HepG2 (cell line): Measurements from ENCODE around the gene ANAPC2. TPM values are rescaled to one million over a fixed set of nuclear protein-coding genes. Genes with fewer than 3 reads are reported as not detected.

ENCODE experiments used
- AHR ChIP-seq: IDR thresholded peaks from 2 replicates; pipeline ENCODE4 v1.6.1; 2018; ENCODE audit warnings: missing genetic modification reagents, missing compliant biosample characterization
- ARID2 ChIP-seq: sonication (generic); formaldehyde crosslinking; IDR thresholded peaks from 2 replicates; pipeline ENCODE4 v1.8.1; 2022; ENCODE audit warnings: mild to moderate bottlenecking, missing genetic modification reagents, borderline replicate concordance
- BORCS8-MEF2B ChIP-seq: sonication (generic); formaldehyde crosslinking; IDR thresholded peaks from 2 replicates; pipeline ENCODE4 v1.8.0; 2022; ENCODE audit warnings: mild to moderate bottlenecking, missing genetic modification reagents
- DPF2 ChIP-seq: sonication (generic); formaldehyde crosslinking; IDR thresholded peaks from 2 replicates; pipeline ENCODE4 v1.4.0; 2020; ENCODE audit warnings: mild to moderate bottlenecking, low read depth, missing genetic modification reagents, borderline replicate concordance
- ELF4 ChIP-seq: sonication (generic); formaldehyde crosslinking; IDR thresholded peaks from 2 replicates; pipeline ENCODE4 v1.5.0; 2020; ENCODE audit warnings: missing genetic modification reagents, mild to moderate bottlenecking, moderate library complexity, borderline replicate concordance
- ERF ChIP-seq: IDR thresholded peaks from 2 replicates; pipeline ENCODE4 v1.6.1; 2018; ENCODE audit warnings: missing biosample characterization, missing genetic modification reagents
- KAT2B ChIP-seq: fragments of 150-350 bp; IDR thresholded peaks from 2 replicates; pipeline ENCODE4 v1.6.1; 2014; ENCODE audit warnings: low read depth, low read length, borderline replicate concordance
- KAT7 ChIP-seq: IDR thresholded peaks from 2 replicates; pipeline ENCODE4 v1.6.1; 2018; ENCODE audit warnings: borderline replicate concordance, missing compliant biosample characterization
- PTBP1 ChIP-seq: fragments of 200-400 bp; formaldehyde crosslinking; IDR thresholded peaks from 2 replicates; pipeline ENCODE4 v1.6.1; 2018; ENCODE audit warnings: low read length, low read depth; ENCODE audit not compliant: poor library complexity, severe bottlenecking
- RXRA ChIP-seq: sonication (generic); formaldehyde crosslinking; IDR thresholded peaks from 2 replicates; pipeline ENCODE4 v1.5.1; 2020; ENCODE audit warnings: missing genetic modification reagents
- TARDBP ChIP-seq: sonication (generic); formaldehyde crosslinking; IDR thresholded peaks from 2 replicates; pipeline ENCODE4 v1.8.0; 2022; ENCODE audit warnings: mild to moderate bottlenecking, missing genetic modification reagents
- XRCC5 ChIP-seq: fragments of 200-400 bp; formaldehyde crosslinking; optimal IDR thresholded peaks from 2 replicates; pipeline ENCODE3; 2017; ENCODE audit warnings: mild to moderate bottlenecking, low read length
- ZBTB37 ChIP-seq: sonication (generic); formaldehyde crosslinking; IDR thresholded peaks from 2 replicates; pipeline ENCODE4 v1.4.0; 2020; ENCODE audit warnings: mild to moderate bottlenecking, missing genetic modification reagents
- ZNF232 ChIP-seq: sonication (generic); formaldehyde crosslinking; IDR thresholded peaks from 2 replicates; pipeline ENCODE4 v1.4.0; 2020; ENCODE audit warnings: missing genetic modification reagents, borderline replicate concordance
- ZNF333 ChIP-seq: sonication (generic); formaldehyde crosslinking; IDR thresholded peaks from 2 replicates; pipeline ENCODE4 v1.4.0; 2020; ENCODE audit warnings: mild to moderate bottlenecking, missing genetic modification reagents, borderline replicate concordance
- ZNF354B ChIP-seq: sonication (generic); formaldehyde crosslinking; IDR thresholded peaks from 2 replicates; pipeline ENCODE4 v1.8.0; 2022; ENCODE audit warnings: mild to moderate bottlenecking, missing genetic modification reagents
- ZNF556 ChIP-seq: sonication (generic); formaldehyde crosslinking; IDR thresholded peaks from 2 replicates; pipeline ENCODE4 v1.4.0; 2020; ENCODE audit warnings: mild to moderate bottlenecking, missing genetic modification reagents, borderline replicate concordance
- ZNF709 ChIP-seq: sonication (generic); formaldehyde crosslinking; IDR thresholded peaks from 2 replicates; pipeline ENCODE4 v1.5.0; 2020; ENCODE audit warnings: mild to moderate bottlenecking, missing genetic modification reagents
- ZNF713 ChIP-seq: sonication (generic); formaldehyde crosslinking; IDR thresholded peaks from 2 replicates; pipeline ENCODE4 v1.4.0; 2020; ENCODE audit warnings: mild to moderate bottlenecking, missing genetic modification reagents
- polyA plus RNA-seq, 8 experiments: library from polyadenylated mRNA; depleted of rRNA in 3 of 8; stranded (reverse) in 7 of 8; unstranded in 1 of 8; fragments of >200 nt; fragmentation: Illumina TruSeq in 4 of 8; extraction: Trizol in 4 of 8; gene quantifications; 2 replicates each; pipeline versions ENCODE4 v1.2.1 to v1.2.3, GENCODE V29; 2011 to 2016; ENCODE audit warnings: low read depth in 4 of 8, missing spikeins in 1 of 8, mixed read lengths in 1 of 8; ENCODE audit not compliant: insufficient read depth in 1 of 8
- total RNA-seq, 5 experiments: library from RNA; depleted of rRNA; stranded (reverse); fragments of >200 nt; fragmentation: Illumina TruSeq; extraction: Trizol; gene quantifications; 2 replicates each; pipeline ENCODE4 v1.2.3, GENCODE V29; 2016; ENCODE audit warnings: low read depth in 1 of 5
- TF ChIP-seq, protein P1 (sequence below): sonication (generic); formaldehyde crosslinking; conservative IDR thresholded peaks from 2 replicates; pipeline ENCODE4 v1.8.0; 2022; ENCODE audit warnings: mild to moderate bottlenecking, moderate library complexity, missing genetic modification reagents
- TF ChIP-seq, protein P2 (sequence below): sonication (generic); formaldehyde crosslinking; IDR thresholded peaks from 2 replicates; pipeline ENCODE4 v1.4.0; 2020; ENCODE audit warnings: missing genetic modification reagents

ANAPC2 gene
- total and polyA plus RNA-seq, 2 of the 13 experiments (the other 11 are each of a cell fraction or from before 2014, with no cell fraction given): 12.3 to 15.4 TPM

DNA sequence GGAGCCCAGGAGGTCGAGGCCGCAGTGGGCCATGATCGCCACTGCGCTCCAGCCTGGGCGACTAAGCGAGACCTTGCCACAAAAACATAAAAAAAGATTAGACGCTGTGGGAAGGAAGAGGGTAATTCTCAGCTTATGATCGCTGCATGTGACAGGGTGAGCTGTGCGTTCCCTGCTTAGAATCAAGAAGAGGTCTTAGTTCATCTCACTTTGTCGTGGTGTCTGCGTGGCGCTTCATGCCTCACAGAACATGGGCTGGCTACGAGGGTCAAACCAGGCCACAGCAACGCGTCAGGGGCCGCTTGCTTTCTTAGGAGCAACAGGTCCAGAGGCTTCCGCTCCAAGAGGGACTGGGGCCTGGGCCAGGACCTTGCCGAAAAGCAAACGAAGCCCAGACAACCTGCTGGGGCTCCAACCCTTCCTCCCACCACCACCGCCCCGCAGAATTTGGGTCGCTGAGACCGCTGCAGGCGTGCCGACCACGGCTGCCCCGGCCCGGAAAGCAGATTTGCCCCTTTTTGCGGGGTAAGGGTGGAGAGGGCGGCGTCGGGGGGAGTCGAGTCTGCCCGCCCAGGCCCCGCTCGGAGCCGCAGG is 59.4 kb downstream of the ANAPC2 start (continued):
- TF ChIP-seq ZNF713 (CRISPR knock-in tag): peak; percentile 59; the same call in 1 of the 2 replicates
- no peak for TF ChIP-seq PTBP1
- TF ChIP-seq, protein P1, sequence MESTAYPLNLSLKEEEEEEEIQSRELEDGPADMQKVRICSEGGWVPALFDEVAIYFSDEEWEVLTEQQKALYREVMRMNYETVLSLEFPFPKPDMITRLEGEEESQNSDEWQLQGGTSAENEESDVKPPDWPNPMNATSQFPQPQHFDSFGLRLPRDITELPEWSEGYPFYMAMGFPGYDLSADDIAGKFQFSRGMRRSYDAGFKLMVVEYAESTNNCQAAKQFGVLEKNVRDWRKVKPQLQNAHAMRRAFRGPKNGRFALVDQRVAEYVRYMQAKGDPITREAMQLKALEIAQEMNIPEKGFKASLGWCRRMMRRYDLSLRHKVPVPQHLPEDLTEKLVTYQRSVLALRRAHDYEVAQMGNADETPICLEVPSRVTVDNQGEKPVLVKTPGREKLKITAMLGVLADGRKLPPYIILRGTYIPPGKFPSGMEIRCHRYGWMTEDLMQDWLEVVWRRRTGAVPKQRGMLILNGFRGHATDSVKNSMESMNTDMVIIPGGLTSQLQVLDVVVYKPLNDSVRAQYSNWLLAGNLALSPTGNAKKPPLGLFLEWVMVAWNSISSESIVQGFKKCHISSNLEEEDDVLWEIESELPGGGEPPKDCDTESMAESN: 0 out of 2 replicates have a peak, but pooled peaks have one; percentile 44
- 0 out of 2 replicates have a peak, but pooled peaks have one; percentile 8 for TF ChIP-seq AHR (CRISPR knock-in tag)
- peak; percentile 52; the same call in 1 of the 2 replicates for TF ChIP-seq ZNF556 (CRISPR knock-in tag)
- 0 out of 2 replicates have a peak, but pooled peaks have one; percentile 41 for TF ChIP-seq ZNF232 (CRISPR knock-in tag)
- TF ChIP-seq ZNF333 (CRISPR knock-in tag): no peak
- TF ChIP-seq TARDBP: 0 out of 2 replicates have a peak, but pooled peaks have one; percentile 7
- no peak for TF ChIP-seq ARID2 (CRISPR knock-in tag)
- no peak for TF ChIP-seq ZBTB37 (CRISPR knock-in tag)
- no peak for TF ChIP-seq DPF2 (CRISPR knock-in tag)
- TF ChIP-seq BORCS8-MEF2B (CRISPR knock-in tag): peak; percentile 12; the same call in 1 of the 2 replicates
- TF ChIP-seq, protein P2, sequence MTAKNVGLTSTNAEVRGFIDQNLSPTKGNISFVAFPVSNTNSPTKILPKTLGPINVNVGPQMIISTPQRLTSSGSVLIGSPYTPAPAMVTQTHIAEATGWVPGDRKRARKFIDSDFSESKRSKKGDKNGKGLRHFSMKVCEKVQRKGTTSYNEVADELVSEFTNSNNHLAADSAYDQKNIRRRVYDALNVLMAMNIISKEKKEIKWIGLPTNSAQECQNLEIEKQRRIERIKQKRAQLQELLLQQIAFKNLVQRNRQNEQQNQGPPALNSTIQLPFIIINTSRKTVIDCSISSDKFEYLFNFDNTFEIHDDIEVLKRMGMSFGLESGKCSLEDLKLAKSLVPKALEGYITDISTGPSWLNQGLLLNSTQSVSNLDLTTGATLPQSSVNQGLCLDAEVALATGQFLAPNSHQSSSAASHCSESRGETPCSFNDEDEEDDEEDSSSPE: peak; percentile 19; the same call in 1 of the 2 replicates
- TF ChIP-seq ZNF354B (CRISPR knock-in tag): peak; percentile 79; the same call in 1 of the 2 replicates
- TF ChIP-seq XRCC5: no peak
- TF ChIP-seq ERF (CRISPR knock-in tag): no peak
- TF ChIP-seq ZNF709 (CRISPR knock-in tag): peak; percentile 28; the same call in 1 of the 2 replicates
- peak; percentile 71 for TF ChIP-seq KAT7
- no peak for TF ChIP-seq KAT2B
- TF ChIP-seq RXRA: peak; percentile 62; the same call in 1 of the 2 replicates
- no peak for TF ChIP-seq ELF4
